ENCODE data around the gene ANAPC7.

GRCh38 chr12:110371408-110372055, 32.0 kb downstream of the ANAPC7 start:
- TF ChIP-seq CTCF (IDR thresholded peaks at IDR 0.05; ENCODE audit: low read depth, low read length) (no peak), EZH2phosphoT487 (IDR thresholded peaks at IDR 0.05; ENCODE audit: low read depth) (no peak)
